ENCODE results near the gene MYH3. TPM values are rescaled to one million over a fixed set of nuclear protein-coding genes. Genes with fewer than 3 reads are reported as not detected.

MYH3 gene
- total RNA-seq, 1 experiment from 2014 or later, result 2.9 TPM

- no peak overlapping the region for H4K8ac ChIP-seq (replicated peaks; ENCODE audit: insufficient read length, low read depth, low read length)
- Mint-ChIP-seq H3K27ac (no peak overlapping the region), H3K9me3 (no peaks in the 10 kb centered on the region), H3K27me3 (ENCODE audit: low read depth) (no peaks in the 10 kb centered on the region; the same call in 1 of the 2 replicates), H3K4me1 (peaks cover 0 to 4% of the 10 kb centered on the region in 2 experiments; a peak in 2 of 4 replicates), H3K36me3 (ENCODE audit: insufficient read depth in 1 of 3, low read depth in 3 of 3) (no peaks in the 10 kb centered on the region), H3K4me3 (no peak overlapping the region)
- H3K27me3 ChIP-seq (ENCODE audit: insufficient read depth, low read length), result no peaks in the 10 kb centered on the region
- H3K9ac ChIP-seq (ENCODE audit: extremely low read depth, insufficient read length, low read length), result no peak overlapping the region
- H2BK20ac ChIP-seq (ENCODE audit: low read depth, low read length, poor library complexity, severe bottlenecking), result no peak overlapping the region
- no peak overlapping the region for H2BK120ac ChIP-seq (ENCODE audit: low read depth, low read length, poor library complexity, severe bottlenecking)
- no peak for DNase-seq
- H3K18ac ChIP-seq (ENCODE audit: insufficient read length, low read depth, low read length), result no peak overlapping the region
- no peak overlapping the region for H4K5ac ChIP-seq (ENCODE audit: insufficient read length, low read depth, low read length)
- H3K27ac ChIP-seq (ENCODE audit: insufficient read length, low read depth, low read length), result no peak overlapping the region
- no peaks in the 10 kb centered on the region for H3K9me3 ChIP-seq (ENCODE audit: control insufficient read depth, low read depth, low read length)
- TF ChIP-seq CTCF (conservative IDR thresholded peaks at IDR 0.05), result no peak
- H3T11ph ChIP-seq (ENCODE audit: low read length), result no peak overlapping the region
- H2BK15ac ChIP-seq (ENCODE audit: low read depth, low read length), result no peak overlapping the region
- no peaks in the 10 kb centered on the region for H3K79me2 ChIP-seq (ENCODE audit: insufficient read depth, low read length)
- H4K91ac ChIP-seq (ENCODE audit: insufficient read length, low read depth, low read length), result no peak overlapping the region
- H4K20me1 ChIP-seq (ENCODE audit: control insufficient read depth, insufficient read depth, insufficient read length), result no peaks in the 10 kb centered on the region
- no peaks in the 10 kb centered on the region for H3K4me1 ChIP-seq (ENCODE audit: insufficient read depth, low read length)
- no peak overlapping the region for H3K56ac ChIP-seq (ENCODE audit: insufficient read length, low read depth, low read length)
- H3K4ac ChIP-seq (ENCODE audit: low read depth, low read length), result no peak overlapping the region
- no peak overlapping the region for H3K4me2 ChIP-seq (ENCODE audit: insufficient read depth, insufficient read length, low read length)
- H3K23ac ChIP-seq (ENCODE audit: insufficient read length, low read depth, low read length), result no peak overlapping the region
- H2BK12ac ChIP-seq (ENCODE audit: insufficient read length, low read depth, low read length), result no peak overlapping the region
- H3K23me2 ChIP-seq (ENCODE audit: insufficient read length, low read depth, low read length, poor library complexity, severe bottlenecking), result no peaks in the 10 kb centered on the region
- H3K14ac ChIP-seq (ENCODE audit: insufficient read depth, low read length), result no peak overlapping the region
- no peak overlapping the region for H2AK5ac ChIP-seq (ENCODE audit: insufficient read length, low read length)
- no peaks in the 10 kb centered on the region for H3K79me1 ChIP-seq (ENCODE audit: insufficient read depth, low read depth, low read length, poor library complexity, severe bottlenecking)
- no CpG with 5 or more reads among the region's 5 CpGs for WGBS (ENCODE audit: extremely low coverage, insufficient read length, low lambda C conversion rate)
- H2BK5ac ChIP-seq (ENCODE audit: insufficient read length, low read length), result no peak overlapping the region
- peak overlapping the region; percentile 8 for H2AFZ ChIP-seq (ENCODE audit: low read length)
Measured at GRCh38 chr17:10608244-10608643, 48.9 kb downstream of the MYH3 start.

Data from H9 (cell line).